GM12801 (cell line): ENCODE data around the gene DSTN.

Source experiments
- TF ChIP-seq, protein P1 (sequence below): IDR thresholded peaks from one replicate; pipeline ENCODE4 v1.5.1; 2011; ENCODE audit warnings: control low read depth; ENCODE audit not compliant: insufficient read length; ENCODE audit errors: extremely low read depth

DSTN gene

DNA sequence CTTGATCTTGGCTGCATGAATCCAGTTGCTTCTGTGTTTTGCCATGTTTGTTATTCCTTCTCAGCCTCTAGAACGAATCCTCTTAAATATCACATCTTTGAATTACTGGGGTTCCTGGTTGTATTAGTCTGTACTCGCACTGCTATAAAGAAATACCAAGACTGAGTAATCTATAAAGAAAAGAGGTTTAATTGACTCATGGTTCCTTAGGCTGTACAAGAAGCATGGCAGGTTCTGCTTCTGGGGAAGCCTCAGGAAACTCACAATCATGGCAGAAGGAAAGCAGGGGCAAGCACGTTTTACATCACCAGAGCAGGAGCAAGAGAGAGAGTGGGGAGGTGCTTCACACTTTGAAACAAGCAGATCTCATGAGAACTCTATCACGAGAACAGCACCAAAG, 20.7 kb upstream of the DSTN start:
- TF ChIP-seq, protein P1, sequence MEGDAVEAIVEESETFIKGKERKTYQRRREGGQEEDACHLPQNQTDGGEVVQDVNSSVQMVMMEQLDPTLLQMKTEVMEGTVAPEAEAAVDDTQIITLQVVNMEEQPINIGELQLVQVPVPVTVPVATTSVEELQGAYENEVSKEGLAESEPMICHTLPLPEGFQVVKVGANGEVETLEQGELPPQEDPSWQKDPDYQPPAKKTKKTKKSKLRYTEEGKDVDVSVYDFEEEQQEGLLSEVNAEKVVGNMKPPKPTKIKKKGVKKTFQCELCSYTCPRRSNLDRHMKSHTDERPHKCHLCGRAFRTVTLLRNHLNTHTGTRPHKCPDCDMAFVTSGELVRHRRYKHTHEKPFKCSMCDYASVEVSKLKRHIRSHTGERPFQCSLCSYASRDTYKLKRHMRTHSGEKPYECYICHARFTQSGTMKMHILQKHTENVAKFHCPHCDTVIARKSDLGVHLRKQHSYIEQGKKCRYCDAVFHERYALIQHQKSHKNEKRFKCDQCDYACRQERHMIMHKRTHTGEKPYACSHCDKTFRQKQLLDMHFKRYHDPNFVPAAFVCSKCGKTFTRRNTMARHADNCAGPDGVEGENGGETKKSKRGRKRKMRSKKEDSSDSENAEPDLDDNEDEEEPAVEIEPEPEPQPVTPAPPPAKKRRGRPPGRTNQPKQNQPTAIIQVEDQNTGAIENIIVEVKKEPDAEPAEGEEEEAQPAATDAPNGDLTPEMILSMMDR = no peak

DNA sequence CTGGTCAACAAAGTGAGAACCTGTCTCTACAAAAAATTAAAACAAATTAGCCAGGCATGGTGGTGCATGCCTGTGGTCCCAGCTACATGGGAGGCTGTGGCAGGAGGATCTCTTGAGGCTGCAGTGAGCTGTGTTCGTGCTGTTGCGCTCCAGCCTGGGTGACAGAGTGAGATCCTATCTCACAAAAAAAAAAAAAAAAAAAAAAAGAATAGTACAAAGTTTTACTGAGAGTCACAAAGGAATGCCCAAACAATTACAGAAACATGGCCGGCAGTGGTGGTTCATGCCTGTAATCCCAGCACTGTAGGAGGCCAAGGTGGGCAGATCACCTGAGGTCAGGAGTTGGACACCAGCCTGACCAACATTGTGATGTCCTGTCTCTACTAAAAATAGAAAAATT, 14.8 kb upstream of the DSTN start:
- TF ChIP-seq, protein P1 = no peak

DNA sequence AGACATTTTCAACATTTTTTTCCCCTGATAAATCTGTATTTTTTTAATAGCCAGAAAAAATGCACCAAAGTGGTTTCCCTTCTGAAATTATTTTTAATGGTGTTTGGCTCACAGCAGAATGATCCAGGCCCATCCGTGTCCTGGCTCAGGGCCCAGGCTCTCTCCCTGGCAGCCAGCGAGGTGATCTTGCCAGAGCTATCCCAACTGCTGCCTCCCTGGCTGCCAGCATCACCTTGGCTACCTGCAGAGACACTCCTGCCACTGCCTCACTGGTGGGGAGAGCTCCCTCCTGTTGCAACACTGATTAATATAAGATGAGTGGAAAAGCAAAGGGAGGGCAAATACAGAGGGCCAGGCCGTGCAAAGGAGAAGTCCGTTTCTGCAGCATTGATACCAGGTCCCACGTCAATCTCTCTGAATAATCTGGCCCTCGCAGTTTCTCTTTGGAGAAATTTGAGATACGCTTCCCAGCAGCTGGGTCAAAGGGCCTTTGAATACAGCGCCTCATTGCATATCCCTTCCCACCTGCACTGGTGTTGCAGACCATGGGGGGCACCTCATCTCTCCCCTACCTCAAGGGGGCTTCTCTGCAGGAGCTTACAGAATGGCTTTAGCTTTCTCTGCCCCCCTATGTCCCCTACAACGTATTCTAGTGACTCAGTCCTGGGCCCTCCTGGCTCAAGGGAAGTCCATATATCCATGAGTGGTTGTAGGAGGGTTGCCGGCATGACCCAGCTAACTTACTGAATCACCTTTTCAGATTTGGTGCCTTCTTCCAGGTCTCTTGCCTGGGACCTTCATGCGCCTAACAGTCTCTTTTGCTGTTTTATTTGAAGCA, 12.8 kb upstream of the DSTN start:
- TF ChIP-seq, protein P1 = no peak

DNA sequence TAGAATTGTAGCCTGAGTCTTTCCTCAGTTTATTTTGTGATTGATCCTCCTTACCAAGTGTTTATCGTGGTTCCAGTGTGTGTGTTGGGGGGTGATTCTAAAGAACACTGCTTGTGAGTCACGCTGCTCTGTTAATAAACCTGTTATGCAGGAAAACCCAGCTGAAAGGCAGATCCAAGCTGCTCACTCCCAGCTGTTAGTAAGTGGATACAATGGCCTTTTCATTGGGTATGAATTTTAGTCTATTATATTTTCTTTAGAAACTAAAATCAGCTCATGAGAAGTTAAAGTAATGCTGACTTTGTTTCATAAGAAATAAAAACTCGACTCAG, 12.2 kb upstream of the DSTN start:
- TF ChIP-seq, protein P1 = no peak

DNA sequence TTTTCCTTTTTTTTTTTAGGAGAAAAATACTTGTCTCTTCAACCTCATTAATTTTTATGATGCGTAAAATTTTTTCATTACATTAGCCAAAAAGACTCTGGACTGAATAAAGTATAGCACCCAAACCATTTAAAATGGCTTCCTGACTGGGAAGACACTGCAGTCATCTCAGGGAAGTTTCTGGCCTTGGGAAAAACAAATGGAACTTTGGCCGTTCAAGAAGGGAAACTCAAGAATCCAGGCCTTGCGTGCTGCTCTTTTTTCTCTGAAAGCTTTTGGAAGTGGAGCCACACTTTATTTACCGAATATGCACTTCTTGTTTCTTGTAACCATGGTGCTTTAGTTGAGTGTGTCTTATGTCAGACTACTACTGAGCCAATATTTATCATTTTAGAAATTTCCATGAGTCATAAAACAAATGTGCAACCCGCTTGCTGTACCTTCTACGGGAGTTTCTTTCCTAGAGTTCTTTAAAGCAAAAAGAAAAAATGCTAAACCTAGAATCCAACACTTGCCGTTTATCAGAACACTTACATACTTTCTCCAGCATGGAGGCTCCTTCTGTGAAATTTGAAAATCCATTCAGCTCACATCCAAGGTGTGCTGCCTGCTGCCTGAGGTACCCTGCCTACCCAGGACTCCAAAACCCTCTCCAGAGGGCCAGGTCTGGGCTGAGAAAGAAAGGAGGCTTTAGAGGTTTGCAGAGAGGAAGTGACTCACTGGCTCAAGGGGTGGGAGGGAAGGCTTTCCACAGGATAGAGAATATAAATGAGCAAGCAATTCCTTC, 11.5 kb upstream of the DSTN start:
- TF ChIP-seq, protein P1 = no peak

DNA sequence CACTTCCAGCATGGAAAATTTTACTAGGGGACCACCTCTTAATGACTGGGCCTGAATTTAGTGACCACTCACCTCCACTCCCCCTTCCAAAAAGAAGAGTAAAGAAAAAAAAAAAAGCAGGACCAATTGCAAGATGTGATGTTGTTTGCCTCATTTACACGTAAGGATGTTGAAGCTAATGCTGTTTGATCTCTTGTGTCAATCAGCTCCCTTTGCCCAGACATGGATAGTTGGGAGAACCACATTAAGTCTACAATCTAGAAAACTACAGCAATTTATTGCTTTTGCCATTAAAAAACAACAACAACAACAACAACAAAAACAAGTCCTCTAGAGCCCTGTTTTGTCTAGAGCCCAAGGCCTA, 11.0 kb upstream of the DSTN start:
- TF ChIP-seq, protein P1 = no peak

DNA sequence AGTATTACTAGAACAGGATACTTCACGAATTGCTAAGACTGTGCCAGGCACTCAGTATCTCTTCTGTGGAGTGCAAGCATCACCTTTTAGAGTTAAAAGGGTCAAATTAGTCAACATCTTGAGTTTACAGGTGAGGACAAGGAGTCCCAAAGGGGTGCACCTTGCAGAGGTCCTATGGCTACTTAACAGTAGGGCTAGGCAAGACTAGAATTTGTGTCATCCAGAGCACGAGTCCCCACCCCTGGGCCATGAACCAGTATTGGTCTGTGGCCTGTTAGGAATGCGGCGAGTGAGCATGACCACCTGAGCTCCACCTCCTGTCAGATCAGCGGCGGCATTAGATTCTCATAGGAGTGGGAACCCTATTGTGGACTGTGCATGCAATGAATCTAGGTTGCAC, 10.5 kb upstream of the DSTN start:
- TF ChIP-seq, protein P1 = no peak
